Fibroblast of lung (primary cell): Measurements from ENCODE around the gene DDC. TPM values are rescaled to one million over a fixed set of nuclear protein-coding genes. Genes with fewer than 3 reads are reported as not detected.

Source experiments
- DNase-seq, 2 donors: peaks; one replicate each; pipeline versions ENCODE4 v3.0.0 to v3.0.0-alpha.2; 2010; ENCODE audit warnings: low read depth in 2 of 2
- H2AFZ ChIP-seq: 2 replicates; pipeline ENCODE4 v1.5.1; 2012; ENCODE audit warnings: low read length, control low read depth, inconsistent platforms
- H3K27ac ChIP-seq: 2 replicates; pipeline ENCODE4 v1.5.1; 2011; ENCODE audit warnings: low read length, control low read depth; ENCODE audit not compliant: insufficient read depth
- H3K27me3 ChIP-seq: 2 replicates; pipeline ENCODE4 v1.5.1; 2011; ENCODE audit warnings: mild to moderate bottlenecking, low read length; ENCODE audit not compliant: control insufficient read depth, insufficient read depth
- H3K36me3 ChIP-seq: 2 replicates; pipeline ENCODE4 v1.5.1; 2011; ENCODE audit warnings: low read length; ENCODE audit not compliant: control insufficient read depth, insufficient read depth
- H3K4me1 ChIP-seq: 2 replicates; pipeline ENCODE4 v1.5.1; 2011; ENCODE audit warnings: low read length; ENCODE audit not compliant: control insufficient read depth, insufficient read depth; ENCODE audit errors: extremely low read depth
- H3K4me2 ChIP-seq: 2 replicates; pipeline ENCODE4 v1.5.1; 2011; ENCODE audit warnings: low read length, control low read depth; ENCODE audit not compliant: insufficient read depth; ENCODE audit errors: extremely low read depth
- H3K4me3 ChIP-seq, 4 experiments: fragments of 200-600 bp in 1 of 4; sonication (generic) in 1 of 4; replicated peaks in 1 of 4; 2 replicates each; pipeline ENCODE4 v1.5.1; 2011 to 2016; ENCODE audit warnings: low read length in 4 of 4, low read depth in 3 of 4, mild to moderate bottlenecking in 3 of 4, control low read depth in 2 of 4, inconsistent platforms in 1 of 4, mixed read lengths in 1 of 4; ENCODE audit not compliant: insufficient read depth in 1 of 4; ENCODE audit errors: control extremely low read depth in 1 of 4
- H3K79me2 ChIP-seq: 2 replicates; pipeline ENCODE4 v1.5.1; 2012; ENCODE audit warnings: mild to moderate bottlenecking, low read length, inconsistent platforms; ENCODE audit not compliant: control insufficient read depth, insufficient read depth
- H3K9ac ChIP-seq: 2 replicates; pipeline ENCODE4 v1.5.1; 2011; ENCODE audit warnings: mild to moderate bottlenecking, low read length, control low read depth; ENCODE audit not compliant: insufficient read depth
- H3K9me3 ChIP-seq: 2 replicates; pipeline ENCODE4 v1.5.1; 2012; ENCODE audit warnings: low read depth, low read length; ENCODE audit not compliant: control insufficient read depth, insufficient read depth
- H4K20me1 ChIP-seq: 2 replicates; pipeline ENCODE4 v1.5.1; 2011; ENCODE audit warnings: low read length; ENCODE audit not compliant: control insufficient read depth, insufficient read depth; ENCODE audit errors: extremely low read depth
- CTCF ChIP-seq, 2 donors: IDR thresholded peaks in 1 of 2; conservative IDR thresholded peaks in 1 of 2; 1 replicate in 1 of 2; 2 replicates in 1 of 2; pipeline ENCODE4 v1.5.1; 2011 to 2012; ENCODE audit warnings: low read length in 2 of 2, control low read depth in 1 of 2, inconsistent platforms in 1 of 2, low read depth in 1 of 2, mild to moderate bottlenecking in 1 of 2
- EZH2 ChIP-seq: IDR thresholded peaks from 2 replicates; pipeline ENCODE4 v1.5.1; 2012; ENCODE audit warnings: low read length, control low read depth, mild to moderate bottlenecking; ENCODE audit errors: missing control alignments
- polyA plus RNA-seq, 2 donors: library from polyadenylated mRNA; depleted of rRNA in 1 of 2; stranded (reverse) in 1 of 2; unstranded in 1 of 2; fragments of >200 nt; gene quantifications; 2 replicates each; pipeline ENCODE4 v1.2.1, GENCODE V29; 2011 to 2012; ENCODE audit warnings: missing spikeins in 1 of 2
- total RNA-seq: library from RNA; depleted of rRNA; stranded (reverse); fragments of >200 nt; gene quantifications from 2 replicates; pipeline ENCODE4 v1.2.1, GENCODE V29; 2014

Gene DDC
- total and polyA plus RNA-seq, 2 donors (not counting 1 experiment from before 2014, with no cell fraction given) = not detected

GRCh38 chr7:50544992-50545391 lies 20.2 kb downstream of the DDC start:
- H4K20me1 ChIP-seq = no peaks in the 10 kb centered on the region
- H3K4me1 ChIP-seq = no peaks in the 10 kb centered on the region
- H3K27me3 ChIP-seq = no peaks in the 10 kb centered on the region
- no peaks in the 10 kb centered on the region for H3K9me3 ChIP-seq
- no peak overlapping the region for H3K4me3 ChIP-seq
- H3K4me2 ChIP-seq = no peak overlapping the region
- H3K27ac ChIP-seq = no peak overlapping the region
- H3K9ac ChIP-seq = no peak overlapping the region
- no peak for DNase-seq
- no peak overlapping the region for H2AFZ ChIP-seq
- no peaks in the 10 kb centered on the region for H3K36me3 ChIP-seq
- no peaks in the 10 kb centered on the region for H3K79me2 ChIP-seq
- TF ChIP-seq CTCF (conservative IDR thresholded peaks at IDR 0.05 in 1 of 2, IDR thresholded peaks at IDR 0.05 in 1 of 2; ENCODE audit: low read depth in 1 of 2, low read length in 2 of 2) (no peak), EZH2 (no peak)

GRCh38 chr7:50543776-50544442 lies 21.3 kb downstream of the DDC start:
- Histone ChIP-seq H3K4me2 (no peak overlapping the region), H2AFZ (no peak overlapping the region), H4K20me1 (no peaks in the 10 kb centered on the region), H3K9me3 (no peaks in the 10 kb centered on the region), H3K9ac (no peak overlapping the region), H3K27me3 (no peaks in the 10 kb centered on the region), H3K27ac (no peak overlapping the region), H3K4me1 (no peaks in the 10 kb centered on the region), H3K4me3 (no peak overlapping the region), H3K79me2 (no peaks in the 10 kb centered on the region), H3K36me3 (no peaks in the 10 kb centered on the region)
- no peak for TF ChIP-seq CTCF (conservative IDR thresholded peaks at IDR 0.05 in 1 of 2, IDR thresholded peaks at IDR 0.05 in 1 of 2; ENCODE audit: low read depth in 1 of 2, low read length in 2 of 2)
- TF ChIP-seq EZH2 = no peak
- DNase-seq = no peak

GRCh38 chr7:50542132-50542531 lies 23.1 kb downstream of the DDC start:
- Histone ChIP-seq H3K4me1 (no peaks in the 10 kb centered on the region), H3K9me3 (no peaks in the 10 kb centered on the region), H4K20me1 (no peaks in the 10 kb centered on the region), H2AFZ (no peak overlapping the region), H3K27ac (no peak overlapping the region), H3K27me3 (no peaks in the 10 kb centered on the region), H3K4me2 (no peak overlapping the region), H3K9ac (no peak overlapping the region), H3K36me3 (no peaks in the 10 kb centered on the region), H3K79me2 (no peaks in the 10 kb centered on the region), H3K4me3 (no peak overlapping the region)
- TF ChIP-seq EZH2 (no peak), CTCF (conservative IDR thresholded peaks at IDR 0.05 in 1 of 2, IDR thresholded peaks at IDR 0.05 in 1 of 2; ENCODE audit: low read depth in 1 of 2, low read length in 2 of 2) (no peak)
- DNase-seq = no peak
